Medulla oblongata (tissue), 1 donor: ENCODE data around the gene OSGIN1.
A peak's percentile ranks its signal among the peaks of the same experiment; 100 is the strongest.

Source experiments
- DNase-seq: peaks from one replicate; pipeline ENCODE4 v3.0.0-alpha.2; 2015; ENCODE audit errors: extremely low spot score

The OSGIN1 gene, protein sequence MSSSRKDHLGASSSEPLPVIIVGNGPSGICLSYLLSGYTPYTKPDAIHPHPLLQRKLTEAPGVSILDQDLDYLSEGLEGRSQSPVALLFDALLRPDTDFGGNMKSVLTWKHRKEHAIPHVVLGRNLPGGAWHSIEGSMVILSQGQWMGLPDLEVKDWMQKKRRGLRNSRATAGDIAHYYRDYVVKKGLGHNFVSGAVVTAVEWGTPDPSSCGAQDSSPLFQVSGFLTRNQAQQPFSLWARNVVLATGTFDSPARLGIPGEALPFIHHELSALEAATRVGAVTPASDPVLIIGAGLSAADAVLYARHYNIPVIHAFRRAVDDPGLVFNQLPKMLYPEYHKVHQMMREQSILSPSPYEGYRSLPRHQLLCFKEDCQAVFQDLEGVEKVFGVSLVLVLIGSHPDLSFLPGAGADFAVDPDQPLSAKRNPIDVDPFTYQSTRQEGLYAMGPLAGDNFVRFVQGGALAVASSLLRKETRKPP

GRCh38 chr16:83952940-83953795 is at the start of gene OSGIN1:
TSS of gene OSGIN1 (plus strand) at chr16:83953240. CDS start at chr16:83957672, 4,432 bp downstream.
- DNase-seq: peak; percentile 91

DNA sequence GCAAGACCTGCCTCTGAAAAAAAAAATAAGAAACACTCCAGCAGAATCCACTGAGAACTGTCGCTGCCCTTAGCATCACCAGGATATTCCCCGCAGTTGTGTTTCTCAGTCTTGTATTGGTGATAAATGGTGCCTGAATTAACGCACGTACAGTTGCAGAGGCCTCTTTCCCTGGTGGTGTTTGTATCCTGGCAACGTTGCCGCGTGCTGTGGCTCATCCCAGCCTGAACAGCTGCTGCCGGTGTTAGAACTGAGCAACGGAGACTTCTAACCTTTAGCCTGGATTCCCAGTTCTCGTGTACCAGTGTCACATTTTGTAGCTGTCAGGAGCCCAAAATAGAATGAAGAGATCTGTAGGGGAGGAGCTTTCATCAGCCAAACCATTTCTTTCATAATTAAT is 49.3 kb upstream of the OSGIN1 start:
- peak; percentile 61 for DNase-seq

GRCh38 chr16:83906683-83907082 is 46.4 kb upstream of the OSGIN1 start:
- DNase-seq: no peak

GRCh38 chr16:83907111-83907510 is 45.9 kb upstream of the OSGIN1 start:
- DNase-seq: no peak

- no peak for DNase-seq
Observed at GRCh38 chr16:83907631-83908250, 45.3 kb upstream of the OSGIN1 start.

DNA sequence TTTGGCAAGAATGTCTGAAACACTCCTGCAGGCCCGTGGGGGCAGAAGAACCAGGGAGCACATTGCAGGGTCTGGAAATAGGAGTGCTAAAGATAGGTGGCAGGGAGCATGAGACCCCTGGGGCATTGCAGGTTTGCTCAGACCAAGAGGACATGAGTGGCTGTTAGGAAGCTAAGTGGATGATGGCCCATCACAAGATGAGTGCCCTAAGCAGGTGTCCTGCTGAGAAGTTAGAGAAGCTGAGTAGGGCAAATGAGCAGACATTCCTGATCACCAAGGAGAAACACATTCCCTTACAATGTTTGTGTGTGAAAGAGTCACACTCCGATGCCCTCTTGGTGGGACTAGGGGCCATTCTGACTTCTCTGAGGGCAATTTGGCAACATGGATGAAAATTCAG is 44.2 kb upstream of the OSGIN1 start:
- DNase-seq: no peak

DNA sequence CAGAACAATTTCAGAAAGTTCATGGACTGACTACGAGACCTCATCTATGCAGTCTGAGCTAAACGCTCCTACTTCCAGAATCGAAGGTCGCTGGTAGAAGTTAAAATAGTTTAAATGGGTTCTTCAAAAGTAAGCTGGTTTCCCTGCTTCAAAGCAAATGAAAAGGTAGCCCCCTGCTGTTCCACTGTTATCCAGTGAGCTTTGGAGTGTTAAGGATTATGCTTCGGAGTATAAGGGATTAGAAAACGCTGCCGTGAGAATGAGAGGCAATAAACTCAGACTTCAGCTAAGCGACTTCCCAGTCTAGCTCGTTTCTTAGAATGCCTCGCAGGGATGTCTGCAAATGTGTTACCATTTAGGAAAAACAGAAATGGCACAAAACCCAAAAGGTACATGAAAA is 41.8 kb upstream of the OSGIN1 start:
- no peak for DNase-seq

DNA sequence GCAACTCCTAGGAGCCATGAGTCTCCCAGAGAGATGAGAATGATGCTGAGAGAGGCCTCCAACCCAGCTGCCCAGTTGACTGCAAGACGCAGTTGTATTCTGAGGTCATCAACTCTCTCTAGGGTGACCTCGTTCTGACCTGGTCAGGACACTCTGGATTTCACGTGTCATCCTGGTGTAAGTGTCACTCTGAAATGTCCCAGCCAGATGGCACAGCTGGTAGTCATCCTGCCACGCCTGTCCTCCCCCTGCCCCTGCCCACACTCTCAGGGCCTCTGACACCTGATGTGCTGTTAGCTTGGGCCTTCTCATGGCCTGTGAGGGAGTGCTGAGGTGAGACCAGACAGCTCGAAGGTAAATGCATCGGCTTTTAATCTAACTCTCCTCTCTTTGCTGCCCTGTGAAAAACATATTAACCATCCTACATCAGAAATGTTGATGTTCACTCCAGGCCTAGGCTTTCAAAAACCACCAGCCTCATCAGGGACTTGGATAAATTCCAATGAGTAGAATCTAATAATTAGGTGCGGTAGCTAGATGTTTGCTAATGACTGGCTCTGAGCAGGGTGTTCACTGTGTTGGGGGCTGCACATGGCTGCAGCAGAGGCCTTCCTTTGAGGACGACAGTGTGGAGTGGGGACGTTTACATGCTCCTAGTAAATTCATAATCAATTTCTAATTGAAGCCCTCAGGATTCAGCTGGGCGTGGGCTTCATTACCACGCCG is 40.4 kb upstream of the OSGIN1 start:
- no peak for DNase-seq

DNA sequence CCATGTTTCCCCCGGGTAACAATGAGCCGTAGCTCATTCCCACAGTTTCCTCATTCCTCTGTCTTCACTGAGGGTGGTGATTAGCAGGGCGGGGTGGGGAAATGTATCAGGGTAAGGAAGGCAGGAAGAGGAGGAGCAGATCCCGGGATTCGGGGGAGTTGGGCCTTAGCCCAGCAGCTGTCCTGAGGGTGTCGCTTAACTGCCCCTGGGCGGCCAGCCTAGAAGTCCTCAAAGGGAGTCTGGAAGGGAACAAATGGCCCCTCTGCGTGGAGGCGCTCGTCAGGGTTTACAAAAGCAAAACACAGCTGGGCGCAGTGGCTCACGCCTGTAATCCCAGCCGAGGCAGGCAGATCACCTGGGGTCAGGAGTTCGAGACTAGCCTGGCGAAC is 39.8 kb upstream of the OSGIN1 start:
- no peak for DNase-seq

- no peak for DNase-seq
Observed at GRCh38 chr16:83914091-83914710, 38.8 kb upstream of the OSGIN1 start.

DNA sequence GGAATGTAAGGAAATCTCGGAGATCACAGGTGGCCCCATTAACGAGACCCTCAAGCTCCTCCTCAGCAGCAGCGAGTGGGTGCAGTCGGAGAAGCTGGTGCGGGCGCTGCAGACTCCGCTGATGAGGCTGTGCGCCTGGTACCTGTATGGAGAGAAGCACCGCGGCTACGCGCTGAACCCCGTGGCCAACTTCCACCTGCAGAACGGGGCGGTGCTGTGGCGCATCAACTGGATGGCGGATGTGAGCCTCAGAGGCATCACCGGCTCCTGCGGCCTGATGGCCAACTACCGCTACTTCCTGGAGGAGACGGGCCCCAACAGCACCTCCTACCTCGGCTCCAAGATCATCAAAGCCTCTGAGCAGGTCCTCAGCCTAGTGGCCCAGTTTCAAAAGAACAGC is 38.0 kb upstream of the OSGIN1 start:
- no peak for DNase-seq

DNA sequence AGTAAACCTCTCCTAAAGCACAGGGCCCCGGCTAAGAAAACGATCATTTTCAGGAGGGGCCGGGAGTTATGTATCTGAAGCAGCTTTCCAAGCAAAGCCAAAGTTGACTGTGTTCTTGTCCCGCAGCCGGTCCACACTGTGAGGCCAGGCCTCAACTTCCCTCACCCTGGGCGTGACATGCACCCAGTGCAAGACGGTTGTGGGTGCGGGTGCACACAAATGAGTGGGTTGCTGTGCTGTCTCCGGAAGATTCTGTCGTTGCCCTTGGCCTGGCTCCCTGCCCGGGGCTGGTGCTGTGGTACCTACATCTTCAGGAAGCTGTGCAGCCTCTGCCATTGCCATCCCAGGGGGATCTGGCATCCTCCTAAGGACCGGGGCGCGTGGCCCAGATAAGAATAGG is 37.5 kb upstream of the OSGIN1 start:
- no peak for DNase-seq

DNA sequence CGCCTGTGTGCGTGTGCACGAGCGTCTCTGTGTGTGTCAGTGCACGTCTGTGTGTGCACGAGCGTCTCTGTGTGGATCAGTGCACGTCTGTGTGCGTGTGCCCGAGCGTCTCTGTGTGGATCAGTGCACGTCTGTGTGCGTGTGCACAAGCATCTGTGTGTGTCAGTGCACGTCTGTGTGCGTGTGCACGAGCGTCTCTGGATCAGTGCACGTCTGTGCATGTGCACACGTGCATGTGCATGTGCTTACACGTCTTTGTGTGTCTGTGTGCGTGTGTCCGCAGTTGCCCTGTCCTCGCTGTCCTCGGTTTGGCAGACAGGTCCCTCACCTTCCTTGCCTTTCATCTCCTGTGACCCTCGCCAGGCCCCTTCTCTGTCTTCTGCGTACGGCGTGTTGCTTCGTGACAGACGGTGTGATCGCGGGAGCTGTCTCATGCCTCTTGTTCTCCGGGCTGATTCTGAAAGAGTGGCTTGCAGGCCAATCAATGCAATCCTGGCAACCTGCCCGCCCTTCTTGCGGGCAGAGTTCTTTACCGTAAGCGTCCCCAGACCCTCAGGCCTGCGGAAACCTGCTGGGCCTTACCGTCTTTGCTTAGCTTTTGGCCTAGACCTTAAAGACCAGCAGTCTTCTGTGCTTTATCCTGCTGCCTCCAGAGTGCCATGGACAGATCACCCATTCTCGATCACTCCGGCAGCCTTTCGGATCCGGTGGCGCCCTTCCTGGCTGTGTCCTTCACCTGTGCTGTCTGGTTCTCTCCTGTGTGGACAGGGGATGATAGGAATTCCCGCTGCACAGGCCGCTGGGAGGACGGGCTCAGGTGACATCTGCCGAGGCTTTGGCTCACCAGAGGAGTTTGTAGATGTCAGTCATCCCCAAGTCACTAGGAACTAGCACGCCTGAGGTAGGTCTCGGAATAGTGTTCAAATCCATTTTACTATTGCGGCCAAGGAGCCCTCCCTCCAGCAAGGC is 35.6 kb upstream of the OSGIN1 start:
- no peak for DNase-seq

DNA sequence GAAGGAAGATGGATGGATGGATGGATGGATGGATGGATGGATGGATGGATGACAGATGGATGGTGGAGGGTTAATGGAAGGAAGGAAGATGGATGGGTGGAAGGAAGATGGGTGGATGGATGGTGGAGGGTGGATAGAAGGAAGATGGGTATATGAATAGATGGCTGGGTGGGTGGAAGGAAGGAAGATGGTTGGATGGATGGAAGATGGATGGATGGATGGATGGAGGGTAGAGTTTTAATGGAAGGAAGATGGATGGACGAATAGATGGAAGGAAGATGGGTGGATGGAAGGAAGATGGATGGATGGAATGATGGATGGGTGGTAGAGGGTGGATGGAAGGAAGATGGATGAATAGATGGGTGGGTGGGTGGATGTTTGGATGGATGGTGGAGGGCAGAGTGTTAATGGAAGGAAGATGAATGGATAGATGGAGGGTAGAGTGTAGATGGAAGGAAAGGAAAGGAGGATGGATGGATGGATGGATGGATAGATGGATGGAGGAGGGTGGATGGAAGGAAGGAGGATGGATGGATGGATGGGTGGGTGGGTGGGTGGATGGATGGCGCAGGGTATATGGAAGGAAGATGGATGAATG is 32.0 kb upstream of the OSGIN1 start:
- no peak for DNase-seq

DNA sequence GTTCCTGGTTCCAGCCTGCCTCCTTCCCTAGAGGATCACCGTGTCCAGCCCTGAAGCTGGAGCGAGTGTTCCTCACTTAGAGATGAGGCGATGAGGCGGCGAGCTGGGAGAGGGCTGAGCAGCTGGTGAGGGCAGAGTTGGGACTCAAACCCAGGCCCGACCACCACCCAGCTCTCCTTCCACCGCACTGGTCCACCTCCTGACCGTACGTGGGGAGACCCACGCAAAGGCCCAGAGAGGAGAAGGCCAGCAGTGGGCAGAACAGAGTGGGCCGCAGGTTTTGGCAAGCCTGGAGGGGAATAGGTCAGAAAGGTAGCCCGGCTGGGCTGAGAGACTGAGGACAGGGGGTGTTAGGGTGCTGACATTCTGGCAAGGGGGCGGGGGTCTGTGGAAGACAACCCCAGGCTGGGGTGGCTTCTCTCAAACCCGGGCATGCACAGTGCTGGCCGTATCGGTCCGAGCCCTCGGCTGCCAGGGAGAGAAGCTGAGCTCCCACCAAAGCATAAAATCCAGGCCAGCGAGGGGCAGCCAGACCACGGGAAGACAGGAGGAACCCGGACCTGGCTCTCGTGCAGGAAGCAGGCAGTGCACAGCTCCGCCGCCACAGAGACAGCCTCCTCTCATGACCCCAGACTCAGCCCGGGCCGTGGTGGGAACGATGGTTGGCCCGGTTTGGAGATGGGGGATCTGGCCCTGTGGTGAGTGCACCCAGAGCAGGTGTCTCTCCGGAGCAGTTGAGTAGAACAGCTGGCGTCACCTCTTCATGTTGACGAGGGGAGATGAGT is 29.3 kb upstream of the OSGIN1 start:
- no peak for DNase-seq

DNA sequence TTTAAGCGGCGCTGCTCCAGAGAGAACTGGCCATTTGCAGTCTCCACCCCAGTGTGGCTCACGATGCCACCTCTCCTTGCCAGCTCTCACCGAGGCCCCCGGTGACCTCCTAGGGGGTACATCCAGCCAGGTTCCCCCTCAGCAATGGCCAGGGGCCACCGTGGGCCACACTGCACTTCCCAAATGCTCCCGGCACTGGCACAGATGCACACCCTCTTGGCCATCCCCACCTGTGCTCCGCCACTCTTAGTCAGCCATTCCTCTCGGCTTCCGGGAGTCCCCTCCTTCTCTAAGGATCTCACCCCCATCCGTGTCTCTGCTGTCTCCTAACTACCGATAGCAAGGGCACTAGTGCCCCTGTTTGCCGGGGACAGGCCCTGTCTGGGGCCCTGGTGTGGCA is 28.4 kb upstream of the OSGIN1 start:
- DNase-seq: no peak

- DNase-seq: no peak
Observed at GRCh38 chr16:83925095-83925905, 27.7 kb upstream of the OSGIN1 start.
